Activated CD4-positive, alpha-beta T cell treated with anti-CD3 and anti-CD28 coated beads, Interleukin-2, amount 50 U/mL, for 1 hour (primary cell): ENCODE data around the gene RAET1E.
"Not testable (repeated sequence)": the region's sequence is repeated elsewhere in the genome, so short reads cannot be mapped to it uniquely, and the experiment has no call there.

ENCODE experiments used
- DNase-seq: peaks from one replicate; pipeline ENCODE4 v3.0.0-alpha.2; 2020

RAET1E gene

DNA sequence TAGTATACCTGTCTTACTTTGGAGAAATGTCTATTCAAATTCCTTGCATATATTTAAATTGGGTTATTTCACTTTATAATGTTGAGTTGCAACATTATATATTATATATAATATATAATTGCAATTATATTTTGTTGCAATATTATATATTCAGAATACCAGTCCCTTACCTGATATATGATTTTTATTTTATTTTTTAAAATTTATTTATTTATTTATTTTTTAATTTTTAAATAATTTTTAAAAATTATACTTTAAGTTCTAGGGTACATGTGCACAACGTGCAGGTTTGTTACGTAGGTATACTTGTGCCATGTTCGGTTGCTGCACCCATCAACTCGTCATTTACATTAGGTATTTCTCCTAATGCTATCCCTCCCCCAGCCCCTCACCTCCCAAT, 29.1 kb upstream of the RAET1E start:
- not testable (repeated sequence) for DNase-seq

DNA sequence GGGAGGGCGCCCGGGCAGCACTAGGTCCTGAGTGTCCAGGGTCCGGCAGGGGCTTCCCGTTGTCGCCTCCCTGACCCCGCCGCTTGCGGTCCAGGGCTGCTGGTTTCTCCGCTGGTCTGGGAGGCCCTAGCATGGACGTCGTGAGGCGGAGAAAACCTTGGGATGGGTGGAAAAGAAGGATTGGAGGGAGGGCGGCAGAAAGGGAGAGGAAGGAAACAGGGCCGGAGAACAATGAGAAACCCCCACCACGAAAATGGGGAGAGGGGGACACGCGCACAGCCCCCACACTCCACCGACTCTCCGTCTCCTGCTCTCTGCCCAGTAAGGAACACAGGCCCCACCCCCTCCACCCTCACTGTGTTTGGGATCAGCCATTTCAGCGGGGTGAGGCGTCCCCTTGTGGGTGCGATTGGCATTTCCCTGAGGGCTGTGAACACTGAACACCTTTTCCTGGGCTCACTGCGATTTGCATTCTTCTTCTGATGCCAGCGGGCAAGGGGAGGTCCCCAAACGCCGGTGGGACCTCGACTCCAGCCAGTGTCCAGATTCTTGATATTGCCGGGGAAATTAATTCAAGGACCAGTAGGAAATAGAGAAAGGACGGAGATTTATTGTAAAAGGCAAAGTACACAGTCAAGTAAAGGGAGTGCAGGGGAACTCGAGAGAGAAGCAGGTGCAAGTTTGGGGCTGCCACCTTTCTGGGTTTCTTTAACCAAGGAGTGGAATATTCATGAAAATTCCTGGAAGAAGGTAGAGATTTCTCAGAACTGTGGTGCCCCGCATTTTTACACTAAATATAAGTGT, 28.3 kb upstream of the RAET1E start:
- peak; percentile 72 for DNase-seq

DNA sequence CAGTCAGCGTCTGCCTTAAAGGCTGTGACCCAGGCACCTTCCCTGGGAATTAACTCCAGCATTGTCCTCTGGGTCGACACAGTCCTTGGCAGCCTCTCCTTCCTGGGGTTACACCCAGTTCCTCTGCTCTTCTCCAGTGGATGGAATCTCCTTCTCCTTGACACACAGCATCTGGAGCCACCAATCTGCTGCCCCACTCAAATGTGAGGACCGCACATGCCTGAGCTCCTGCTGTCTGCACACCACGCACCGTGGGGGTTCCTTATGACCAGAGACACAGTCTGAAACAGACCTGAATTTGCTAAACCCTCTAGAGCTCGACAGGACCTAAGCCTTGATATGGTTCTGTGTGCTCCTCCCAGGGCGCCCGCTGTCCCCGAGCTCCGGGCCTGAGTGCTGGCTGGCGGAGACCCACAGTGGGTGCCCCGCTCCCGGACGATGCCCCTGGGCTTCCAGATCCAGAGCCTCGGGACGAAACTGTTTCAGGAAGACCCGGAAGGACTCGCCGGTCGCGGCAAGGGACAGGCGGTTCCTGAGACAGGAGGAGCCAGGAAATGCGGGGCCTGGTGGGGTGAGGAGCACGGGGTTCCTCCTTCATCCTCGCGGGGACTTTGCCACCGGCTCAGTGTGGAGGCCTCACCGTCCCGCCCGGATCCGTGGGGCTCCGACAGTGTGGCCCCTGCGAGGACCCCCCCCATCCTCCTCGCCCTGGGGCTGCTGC, 27.5 kb upstream of the RAET1E start:
- no peak for DNase-seq

DNA sequence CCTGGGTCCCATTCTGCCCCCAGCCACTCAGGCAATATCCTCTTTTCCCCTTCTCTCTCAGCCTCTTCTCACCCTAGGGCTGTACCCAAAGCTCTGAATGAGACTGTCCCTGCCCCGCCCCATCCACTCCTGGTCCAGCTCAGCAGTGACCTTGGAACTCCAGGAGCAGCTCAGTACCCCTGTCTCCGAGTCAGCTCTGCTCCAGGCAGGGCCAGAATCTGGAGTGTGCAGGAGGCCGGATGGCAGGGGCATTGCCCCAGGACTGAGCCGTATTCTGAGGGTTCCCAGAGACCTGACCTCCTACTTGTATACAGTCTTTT, 27.0 kb upstream of the RAET1E start:
- DNase-seq, result no peak

DNA sequence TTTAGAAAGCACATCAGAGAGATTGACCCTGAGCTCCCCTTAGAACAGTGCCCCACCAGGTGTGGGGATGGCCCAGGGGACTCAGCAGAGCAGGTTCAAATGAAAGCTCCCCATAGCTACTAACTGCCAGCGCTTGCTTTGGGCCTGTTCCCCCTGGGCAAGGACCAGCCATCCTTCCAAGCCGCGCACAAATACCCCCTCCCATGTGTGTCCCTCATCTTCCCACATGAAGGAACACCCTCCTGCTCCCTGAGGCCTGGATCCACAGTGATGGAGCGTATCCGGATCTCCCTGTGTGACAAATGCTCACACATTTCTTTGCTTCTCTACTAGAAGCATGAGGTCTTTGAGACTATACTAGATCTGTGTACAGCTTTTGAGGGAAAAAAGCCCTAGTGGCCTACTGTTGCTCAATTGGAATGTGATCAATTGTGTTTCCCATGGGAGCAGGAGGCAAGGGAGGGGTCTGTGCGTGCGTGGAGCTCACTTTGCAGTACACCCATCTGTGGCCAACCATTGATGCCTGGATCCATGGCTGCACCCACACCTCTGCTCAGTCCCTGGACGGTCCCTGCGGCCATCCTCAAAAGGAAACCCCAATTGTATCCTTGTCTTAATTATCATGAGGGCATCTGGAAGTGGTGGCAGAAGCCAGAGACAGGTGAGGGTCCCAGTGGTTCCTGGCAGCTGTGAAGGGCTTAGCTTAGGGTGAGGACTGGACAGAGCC, 26.5 kb upstream of the RAET1E start:
- DNase-seq, result no peak

DNA sequence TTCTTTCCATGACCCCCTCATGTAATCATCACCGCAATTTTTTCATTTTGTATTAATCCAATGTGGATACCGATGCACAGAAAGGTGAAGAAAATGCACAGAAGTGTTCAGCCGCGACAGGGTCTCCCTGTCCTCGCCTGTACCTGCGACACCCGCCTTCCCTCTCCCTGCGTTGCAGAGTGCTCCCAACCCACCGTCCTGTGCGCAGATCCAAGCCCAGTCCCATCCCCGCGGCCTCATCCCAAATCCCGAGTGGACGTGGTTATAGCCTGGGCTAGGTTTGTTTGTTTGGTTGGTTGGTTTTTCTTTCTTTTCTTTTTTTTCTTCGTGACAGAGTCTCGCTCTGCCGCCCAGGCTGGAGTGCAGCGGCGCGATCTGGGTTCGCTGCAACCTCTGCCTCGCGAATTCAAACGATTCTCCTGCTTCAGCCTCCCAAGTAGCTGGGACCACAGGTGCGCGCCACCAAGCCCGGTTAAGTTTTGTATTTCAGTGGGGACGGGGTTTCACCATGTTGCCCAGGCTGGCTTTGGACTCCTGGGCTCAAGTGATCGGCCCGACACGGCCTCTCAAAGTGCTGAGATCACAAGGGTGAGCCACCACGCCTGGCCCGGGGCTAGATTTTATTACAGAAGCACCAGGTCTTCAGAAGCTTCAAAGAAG, 25.5 kb upstream of the RAET1E start:
- DNase-seq, result no peak

DNA sequence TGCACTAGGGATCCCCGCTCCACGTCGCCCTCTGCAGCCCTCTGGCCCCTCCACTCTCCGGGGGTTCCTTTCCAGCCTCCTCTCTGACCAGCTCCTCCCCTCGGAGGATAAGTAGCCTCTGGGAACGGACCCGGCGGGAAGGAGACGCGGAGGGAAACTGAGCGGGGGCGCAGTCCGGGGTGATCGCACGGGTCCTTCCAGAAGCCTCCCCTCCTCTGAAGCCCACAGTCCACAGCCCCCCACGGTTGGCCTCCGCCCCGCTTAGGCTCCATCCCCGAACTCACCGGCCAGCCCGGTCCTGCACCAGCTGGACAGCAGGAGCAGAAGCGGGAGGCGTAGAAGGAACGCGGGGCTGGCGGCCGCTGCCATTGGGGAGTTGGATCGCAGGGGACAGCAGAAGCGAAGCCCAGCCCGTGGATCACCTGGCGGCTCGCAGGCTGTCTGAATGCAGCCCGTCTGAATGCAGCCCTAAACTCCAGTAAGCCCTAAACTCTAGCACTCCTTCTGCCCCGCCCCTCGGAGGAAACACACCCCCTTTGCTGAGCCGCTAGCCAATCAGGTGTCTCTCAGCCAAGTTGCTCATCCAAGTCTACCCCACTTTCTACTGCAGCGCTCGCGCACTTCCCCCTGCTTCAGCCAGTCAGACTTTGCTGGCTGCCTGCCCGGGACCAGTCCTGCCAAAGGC, 24.9 kb upstream of the RAET1E start, which contains the start of gene RAET1G:
Gene RAET1G (minus strand): TSS at position 480 of the 685 bp plus-strand sequence. CDS start 111 bp downstream, at position 369.
- DNase-seq, result peak; percentile 83

DNA sequence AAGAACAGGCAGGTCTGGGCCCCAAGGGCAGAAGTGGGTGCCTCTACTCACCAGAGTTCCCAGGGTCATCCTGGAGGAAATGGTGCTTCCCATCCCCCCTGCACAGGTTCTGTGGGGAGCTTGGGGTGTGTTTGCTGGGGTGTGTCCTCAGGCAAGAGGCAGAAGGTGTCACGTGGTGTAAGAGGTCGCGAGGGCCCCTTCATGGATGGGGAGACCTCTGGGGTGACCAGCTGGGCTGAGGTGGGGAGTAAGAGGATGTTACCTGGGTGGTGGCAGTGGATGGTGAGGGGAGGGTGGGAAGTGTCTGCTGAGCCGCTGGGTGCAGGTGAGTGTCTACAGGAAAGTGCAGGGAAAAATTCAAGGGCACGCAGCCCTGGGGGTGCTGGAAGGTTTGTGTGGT, 24.2 kb upstream of the RAET1E start:
- DNase-seq, result not testable (repeated sequence)

DNA sequence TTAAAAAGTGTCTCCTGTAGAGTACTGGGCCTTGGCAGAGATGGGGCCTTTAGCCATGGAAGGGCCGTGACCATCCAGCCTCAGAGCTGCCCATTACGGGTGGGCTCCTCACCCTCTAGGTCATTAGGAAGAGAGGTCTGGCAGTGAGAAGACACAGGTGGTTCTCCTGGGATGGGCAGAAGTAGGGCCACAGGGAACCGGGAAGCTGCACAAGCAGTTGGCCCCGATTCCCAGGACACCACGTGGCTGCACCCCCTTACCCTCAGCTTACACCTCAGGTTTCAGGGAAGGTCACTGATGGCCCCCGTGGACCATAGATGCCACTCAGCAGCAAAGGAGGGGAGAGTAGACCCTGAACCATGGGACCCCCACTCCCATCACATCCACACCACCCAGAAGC, 23.4 kb upstream of the RAET1E start:
- no peak for DNase-seq

DNA sequence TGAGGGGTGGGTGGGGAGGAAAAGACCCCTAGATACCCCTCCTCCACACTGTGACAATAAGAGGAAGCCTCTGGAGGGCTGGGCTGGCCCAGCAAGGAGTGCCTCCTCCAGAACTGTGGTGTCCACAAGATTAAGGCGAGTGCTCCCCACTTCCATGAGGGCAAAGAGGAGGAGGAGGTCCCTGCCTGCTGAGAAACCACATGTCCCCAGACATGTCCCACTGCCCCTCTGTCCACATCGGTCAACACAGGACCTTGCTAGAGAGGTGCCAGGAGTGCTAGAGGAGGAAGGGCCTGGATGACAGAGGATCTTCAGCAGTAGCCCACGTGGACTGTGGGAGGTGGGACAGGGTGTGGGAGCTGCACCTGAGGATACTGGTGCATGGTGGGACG, 21.9 kb upstream of the RAET1E start:
- no peak for DNase-seq

DNA sequence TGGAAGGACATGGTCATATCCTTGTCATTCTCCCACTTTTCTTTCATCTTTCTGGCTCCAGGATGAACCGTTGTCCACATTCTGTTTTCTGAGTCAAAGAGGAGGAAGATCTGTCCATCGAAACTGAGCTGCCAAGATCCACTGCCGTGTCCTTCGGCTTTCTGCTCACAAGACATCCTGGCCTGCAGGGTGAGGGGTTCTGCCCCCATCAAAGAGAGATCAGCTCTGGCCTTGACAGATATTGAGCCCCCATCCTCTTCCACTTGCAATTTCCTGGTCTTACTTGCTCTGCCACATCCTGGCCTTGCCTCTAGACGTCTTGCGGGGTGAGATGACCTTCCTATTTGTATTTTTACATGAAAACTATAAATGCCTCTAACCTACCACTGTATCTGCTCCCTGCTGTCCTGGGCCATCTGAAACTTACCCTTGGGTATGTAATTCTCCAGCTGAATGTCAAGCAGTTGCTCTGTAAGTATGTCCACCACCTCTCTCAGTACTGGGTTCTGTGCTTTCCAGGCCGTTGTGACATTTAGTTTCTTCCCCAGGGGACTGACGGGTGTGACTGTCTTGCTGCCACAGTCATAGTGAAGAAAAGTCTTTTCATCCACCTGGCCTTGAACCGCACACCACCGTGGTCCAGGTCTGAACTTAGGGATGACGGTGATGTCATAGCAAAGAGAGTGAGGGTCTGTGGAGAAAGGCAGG, 21.4 kb upstream of the RAET1E start:
- not testable (repeated sequence) for DNase-seq

DNA sequence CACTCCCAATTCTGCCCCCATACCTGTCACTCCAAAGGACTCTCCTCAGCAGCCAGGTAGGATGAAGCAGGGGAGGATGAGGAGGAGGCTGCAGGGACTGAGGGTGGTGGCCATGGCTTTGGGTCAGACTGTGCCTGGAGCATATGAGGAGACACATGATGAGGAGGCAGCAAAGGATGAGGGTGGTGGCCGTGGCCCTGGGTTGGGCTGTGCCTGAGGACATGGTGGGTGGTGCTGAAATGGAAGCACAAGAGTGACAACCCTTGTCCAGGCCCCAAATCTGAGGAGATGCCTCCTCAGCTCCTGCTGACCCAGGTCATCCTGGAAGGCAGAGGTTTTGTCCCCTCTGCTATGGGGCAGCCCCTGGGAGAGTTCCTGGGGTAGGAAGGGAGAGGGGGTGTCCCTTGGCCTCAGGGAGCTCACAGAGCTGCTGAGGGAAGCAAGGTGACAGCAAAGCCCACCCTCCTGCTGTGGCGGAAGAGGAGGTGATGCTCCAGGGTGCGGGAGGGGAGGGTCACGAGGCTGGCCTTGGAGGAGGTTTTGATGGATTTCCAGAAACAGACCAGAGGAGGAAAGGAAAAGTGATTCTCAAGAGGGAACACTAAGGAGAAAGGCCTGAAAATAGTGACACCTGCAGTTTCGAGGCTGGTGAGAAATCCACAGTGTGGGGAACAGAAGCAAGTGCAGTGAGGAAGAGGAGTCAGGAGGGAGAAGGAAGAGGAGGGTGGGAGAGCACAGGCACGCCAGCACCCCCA, 20.4 kb upstream of the RAET1E start:
- DNase-seq, result no peak

DNA sequence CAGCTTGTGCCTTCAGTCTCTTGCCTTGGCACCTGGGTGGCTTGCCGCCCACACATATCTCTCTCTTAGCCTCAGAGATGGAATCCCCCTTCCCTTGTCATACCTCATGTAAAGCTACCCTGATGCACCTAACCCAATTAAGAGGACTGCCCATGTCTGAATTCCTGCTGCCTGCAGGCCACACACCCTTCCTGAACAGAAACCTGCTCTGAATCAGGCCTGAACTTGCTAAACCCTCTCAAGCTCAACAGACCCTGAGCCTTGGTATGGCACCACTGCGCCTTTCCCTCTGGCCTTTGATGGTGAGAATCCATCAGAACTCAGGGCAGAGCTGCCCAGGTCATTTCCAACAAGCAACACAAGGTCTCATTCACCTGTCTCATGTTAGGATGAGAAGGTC, 19.8 kb upstream of the RAET1E start:
- no peak for DNase-seq

DNA sequence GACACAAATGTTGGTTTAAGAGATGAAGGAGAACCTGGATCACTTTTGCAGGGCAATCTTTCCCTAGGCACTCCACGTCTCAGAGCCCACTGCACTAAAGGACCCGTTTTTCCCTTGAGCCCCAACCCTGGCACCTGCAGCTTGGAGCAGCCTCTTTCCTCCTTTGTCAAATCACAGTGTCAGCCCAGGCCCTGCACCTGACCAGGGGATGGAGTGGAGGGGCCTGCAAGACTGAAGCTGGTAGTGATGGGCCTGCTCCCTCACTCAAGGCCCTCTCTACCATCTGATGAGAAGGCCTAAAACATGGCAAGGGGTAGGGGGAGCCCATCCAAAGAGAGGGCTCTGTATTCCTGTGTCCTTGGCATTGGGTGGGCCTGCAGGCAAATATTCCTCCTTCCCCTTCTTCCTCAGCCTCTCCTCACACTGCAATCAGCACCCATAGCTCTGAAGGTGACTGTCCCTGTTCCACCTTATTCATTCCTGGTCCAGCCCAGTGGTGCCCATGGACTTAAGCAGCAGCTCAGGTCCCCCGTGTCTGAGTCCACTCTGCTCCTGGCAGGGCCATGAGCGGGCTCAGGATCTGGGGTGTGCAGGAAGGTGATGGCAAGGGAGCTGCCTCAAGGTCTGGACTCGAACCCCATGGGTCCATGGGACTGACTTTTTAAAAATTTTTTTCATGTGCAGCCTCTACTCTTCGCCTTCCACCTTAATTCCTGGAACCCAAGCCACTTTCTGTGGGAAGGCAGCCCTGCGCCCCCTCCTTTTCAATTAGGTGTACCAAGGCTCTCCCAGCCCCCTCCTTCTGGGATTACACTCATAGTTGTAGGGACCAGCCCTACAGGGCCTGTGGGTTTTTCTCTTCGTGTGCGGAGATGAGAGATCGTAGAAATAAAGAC, 18.3 kb upstream of the RAET1E start:
- no peak for DNase-seq

DNA sequence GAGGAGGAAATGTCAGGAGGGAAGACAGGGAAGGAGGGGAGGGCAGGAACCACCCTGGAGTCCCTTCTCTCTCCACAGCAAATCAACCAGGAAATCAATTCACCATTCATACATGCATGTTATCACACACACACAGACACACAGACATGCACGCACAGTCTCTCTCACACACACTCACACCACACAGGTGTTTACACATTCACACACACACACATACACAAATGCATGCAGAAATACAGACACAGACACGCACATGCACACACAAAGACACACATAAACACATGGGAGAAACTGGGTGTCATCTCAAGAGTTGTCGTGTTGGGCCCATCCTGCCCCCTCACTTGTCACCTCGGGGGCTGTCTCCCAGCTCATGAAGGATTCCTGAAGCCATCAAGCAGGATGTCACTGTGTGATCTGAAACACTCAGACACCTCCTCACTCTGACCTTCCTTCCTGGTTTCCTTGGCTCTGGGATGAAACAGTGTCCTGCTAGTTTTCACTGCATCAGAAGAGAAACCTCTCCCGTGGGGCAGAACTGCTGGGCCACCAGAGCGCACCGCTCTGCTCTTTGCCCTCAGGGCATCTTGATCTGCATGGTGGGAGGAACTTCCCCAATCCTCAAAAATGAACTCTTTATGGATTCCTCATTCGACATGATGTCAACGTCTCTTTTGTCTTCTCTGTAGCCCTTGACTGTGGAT, 15.8 kb upstream of the RAET1E start:
- DNase-seq, result no peak

DNA sequence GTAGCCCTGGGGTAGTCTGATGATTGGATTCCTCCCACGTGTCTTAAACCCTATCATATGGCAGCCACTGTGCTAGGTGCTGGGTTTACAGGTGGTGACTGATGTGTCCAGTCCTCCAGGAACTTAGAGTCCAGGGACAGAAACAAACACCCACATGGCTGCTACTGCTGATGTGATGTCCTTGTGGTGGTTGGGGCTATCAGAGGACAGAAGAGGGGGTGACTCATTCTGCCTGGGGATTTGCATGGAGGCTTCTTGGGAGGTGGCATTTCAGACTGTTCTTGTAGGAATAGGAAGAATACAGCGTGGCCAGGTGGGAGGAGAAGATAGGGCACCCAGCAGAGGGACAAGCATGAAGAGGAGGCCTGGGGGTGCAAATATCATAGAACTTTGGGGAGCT, 15.2 kb upstream of the RAET1E start:
- no peak for DNase-seq

DNA sequence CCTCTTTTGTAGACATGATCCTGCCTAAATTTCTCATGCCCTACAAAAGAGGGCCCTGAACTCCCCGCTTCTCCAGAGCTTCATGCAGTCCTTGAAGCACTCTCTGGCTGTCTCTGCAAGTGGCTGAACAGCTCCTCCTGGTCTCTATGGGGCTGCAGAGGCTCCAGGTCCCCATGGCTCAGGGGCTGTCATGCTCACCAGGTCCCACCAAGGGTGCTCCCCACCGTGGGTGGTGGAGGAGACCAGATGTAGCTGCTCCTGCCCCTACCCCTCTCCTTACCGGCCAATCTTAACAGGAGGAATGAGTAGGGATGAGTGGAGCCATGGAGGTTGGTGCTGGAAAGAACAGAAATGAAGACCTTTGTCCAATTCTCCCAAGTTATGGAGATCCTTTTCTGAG, 14.8 kb upstream of the RAET1E start:
- DNase-seq, result not testable (repeated sequence)

DNA sequence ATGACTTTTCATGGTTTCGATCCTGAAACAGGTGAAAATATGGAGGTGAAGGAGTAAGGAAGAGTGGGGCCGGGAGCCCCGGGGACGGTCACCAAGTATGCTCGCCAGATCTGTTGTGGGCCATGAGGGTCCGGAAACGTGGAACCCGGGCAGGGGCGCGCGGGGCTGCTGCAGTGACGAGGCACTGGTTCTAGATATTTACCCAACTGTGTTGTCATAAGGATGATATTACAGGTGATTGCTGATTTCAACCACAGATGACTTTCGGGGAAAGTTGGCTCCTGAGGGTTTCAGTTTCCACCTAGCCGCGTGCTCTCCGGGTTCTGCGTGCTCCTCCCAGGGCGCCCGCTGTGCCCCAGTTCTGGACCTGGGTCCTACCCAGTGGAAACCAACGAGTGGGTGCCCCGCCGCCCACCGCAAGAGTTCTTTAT, 12.8 kb upstream of the RAET1E start:
- DNase-seq, result no peak

DNA sequence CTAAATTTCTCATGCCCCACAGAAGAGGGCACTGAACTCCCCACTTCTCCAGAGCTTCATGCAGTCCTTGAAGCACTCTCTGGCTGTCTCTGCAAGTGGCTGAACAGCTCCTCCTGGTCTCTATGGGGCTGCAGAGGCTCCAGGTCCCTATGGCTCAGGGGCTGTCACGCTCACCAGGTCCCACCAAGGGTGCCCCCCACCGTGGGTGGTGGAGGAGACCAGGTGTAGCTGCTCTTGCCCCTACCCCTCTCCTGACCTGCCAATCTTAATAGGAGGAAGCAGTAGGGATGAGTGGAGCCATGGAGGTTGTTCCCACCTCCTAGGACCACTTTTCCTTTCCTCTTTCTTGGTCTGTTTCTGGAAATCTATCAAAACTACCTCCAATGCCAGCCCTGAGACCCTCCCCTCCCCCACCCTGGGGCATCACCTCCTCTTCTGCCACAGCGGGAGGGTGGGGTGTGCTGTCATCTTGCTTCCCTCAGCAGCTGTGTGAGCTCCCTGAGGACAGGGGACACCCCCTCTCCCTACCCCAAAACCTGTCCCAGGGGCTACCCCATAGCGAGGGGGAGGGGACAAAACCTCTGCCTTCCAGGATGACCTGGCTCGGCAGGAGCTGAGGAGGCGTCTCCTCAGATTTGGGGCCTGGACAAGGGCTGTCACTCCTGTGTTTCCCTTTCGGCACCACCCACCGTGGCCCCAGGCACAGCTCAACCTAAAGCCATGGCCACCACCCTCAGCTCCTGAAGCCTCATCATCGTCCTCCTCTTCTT, 12.0 kb upstream of the RAET1E start:
- DNase-seq, result no peak
